Stimulated activated memory B cell treated with anti-CD40 and anti-IgM and Interleukin-4, amounts not matched to agents 10 μg/mL and 1 μg/mL and 100 μg/mL, for 72 hours (primary cell): ENCODE results near the gene TRIM31.

Source experiments
- ATAC-seq: fragments of 150-1000 bp; cut with Tn5 transposase; 2 replicates; pipeline ENCODE4 v1.10.0; 2021
- H3K27ac Mint-ChIP-seq: one replicate; pipeline ENCODE4 v1.8.0; 2022; ENCODE audit warnings: mild to moderate bottlenecking, mixed read lengths
- H3K27me3 Mint-ChIP-seq: one replicate; pipeline ENCODE4 v1.8.0; 2022; ENCODE audit warnings: mixed read lengths
- H3K36me3 Mint-ChIP-seq: one replicate; pipeline ENCODE4 v1.8.0; 2022; ENCODE audit warnings: mixed read lengths
- H3K4me1 Mint-ChIP-seq: one replicate; pipeline ENCODE4 v1.8.0; 2022; ENCODE audit warnings: mixed read lengths
- H3K4me3 Mint-ChIP-seq: one replicate; pipeline ENCODE4 v1.8.0; 2022; ENCODE audit warnings: mild to moderate bottlenecking, moderate library complexity, mixed read lengths
- H3K9me3 Mint-ChIP-seq: one replicate; pipeline ENCODE4 v1.8.0; 2022; ENCODE audit warnings: mixed read lengths

TRIM31 gene

GRCh38 chr6:30103872-30104179, 9.1 kb downstream of the TRIM31 start:
- H3K27ac Mint-ChIP-seq: peak overlapping the region; percentile 43
- peak overlapping the region; percentile 82 for H3K4me3 Mint-ChIP-seq
- no peaks in the 10 kb centered on the region for H3K36me3 Mint-ChIP-seq
- H3K27me3 Mint-ChIP-seq: peaks cover 58% of the 10 kb centered on the region
- H3K4me1 Mint-ChIP-seq: peaks cover 38% of the 10 kb centered on the region
- no peaks in the 10 kb centered on the region for H3K9me3 Mint-ChIP-seq
- ATAC-seq: no peak

GRCh38 chr6:30102970-30103871, 9.7 kb downstream of the TRIM31 start:
- H3K9me3 Mint-ChIP-seq: no peaks in the 10 kb centered on the region
- peaks cover 38% of the 10 kb centered on the region for H3K4me1 Mint-ChIP-seq
- peak overlapping the region; percentile 43 for H3K27ac Mint-ChIP-seq
- peak overlapping the region; percentile 82 for H3K4me3 Mint-ChIP-seq
- H3K27me3 Mint-ChIP-seq: peaks cover 58% of the 10 kb centered on the region
- ATAC-seq: peak; percentile 90
- H3K36me3 Mint-ChIP-seq: no peaks in the 10 kb centered on the region

- Mint-ChIP-seq H3K27me3 (peaks cover 58% of the 10 kb centered on the region), H3K4me3 (peak overlapping the region; percentile 82), H3K4me1 (peaks cover 44% of the 10 kb centered on the region), H3K9me3 (no peaks in the 10 kb centered on the region), H3K36me3 (no peaks in the 10 kb centered on the region), H3K27ac (peak overlapping the region; percentile 43)
- peak; percentile 24 for ATAC-seq
Measured at GRCh38 chr6:30102414-30102969, 10.4 kb downstream of the TRIM31 start.

- Mint-ChIP-seq H3K9me3 (no peaks in the 10 kb centered on the region), H3K4me3 (peak overlapping the region; percentile 71), H3K27ac (peak overlapping the region; percentile 33), H3K4me1 (peaks cover 49% of the 10 kb centered on the region), H3K36me3 (no peaks in the 10 kb centered on the region), H3K27me3 (peaks cover 60% of the 10 kb centered on the region)
- peak; percentile 73 for ATAC-seq
Measured at GRCh38 chr6:30101444-30102413, 11.2 kb downstream of the TRIM31 start.

GRCh38 chr6:30100585-30101443, 12.1 kb downstream of the TRIM31 start:
- Mint-ChIP-seq H3K36me3 (no peaks in the 10 kb centered on the region), H3K4me1 (peaks cover 49% of the 10 kb centered on the region), H3K27me3 (peaks cover 53% of the 10 kb centered on the region), H3K4me3 (peak overlapping the region; percentile 71), H3K27ac (no peak overlapping the region), H3K9me3 (no peaks in the 10 kb centered on the region)
- no peak for ATAC-seq

DNA sequence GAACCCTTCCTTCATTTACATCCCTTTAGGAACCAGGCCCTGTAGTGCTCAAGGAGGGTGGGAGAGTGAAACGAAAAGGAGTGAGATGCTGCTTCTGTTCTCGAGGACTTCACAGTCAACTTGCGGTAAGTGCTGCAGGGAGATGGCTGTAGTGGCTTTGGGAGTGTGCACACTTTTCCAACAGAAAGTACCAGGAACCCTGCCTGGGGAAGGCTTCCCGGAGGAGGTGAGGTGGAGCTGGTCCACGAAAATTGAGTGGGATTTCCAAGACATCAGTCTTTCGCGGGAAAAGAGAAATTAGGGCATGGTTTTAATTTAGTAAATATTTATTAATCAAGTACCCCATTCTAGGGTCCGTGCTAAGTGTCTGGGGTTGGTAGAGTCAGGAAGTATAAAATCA, 12.7 kb downstream of the TRIM31 start:
- Mint-ChIP-seq H3K9me3 (no peaks in the 10 kb centered on the region), H3K27ac (no peak overlapping the region), H3K4me1 (peaks cover 49% of the 10 kb centered on the region), H3K36me3 (no peaks in the 10 kb centered on the region), H3K27me3 (peaks cover 60% of the 10 kb centered on the region), H3K4me3 (peak overlapping the region; percentile 47)
- ATAC-seq: no peak

- Mint-ChIP-seq H3K27ac (no peak overlapping the region), H3K4me3 (no peak overlapping the region), H3K36me3 (no peaks in the 10 kb centered on the region), H3K27me3 (peaks cover 80% of the 10 kb centered on the region), H3K9me3 (no peaks in the 10 kb centered on the region), H3K4me1 (peaks cover 42% of the 10 kb centered on the region)
- no peak for ATAC-seq
Measured at GRCh38 chr6:30097902-30098768, 14.8 kb downstream of the TRIM31 start.

DNA sequence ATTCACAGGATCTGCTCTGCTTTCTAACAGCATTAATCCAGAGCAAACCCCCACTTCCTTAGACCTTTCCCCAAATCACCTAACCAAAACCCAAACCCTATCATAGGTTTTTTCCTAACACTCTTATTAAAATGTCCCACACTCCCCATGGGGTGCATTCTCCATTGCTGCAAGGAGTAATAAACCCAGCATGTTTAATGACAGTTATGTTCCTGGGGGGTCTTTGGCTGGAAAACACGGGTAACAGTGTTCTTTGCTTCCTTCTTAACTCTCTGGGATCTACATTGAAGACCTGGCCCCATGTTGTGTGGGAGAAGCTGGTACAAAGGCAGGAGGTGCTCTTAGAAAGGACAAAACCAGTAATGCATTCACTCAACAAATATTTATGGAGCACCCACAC, 16.1 kb downstream of the TRIM31 start:
- peaks cover 92% of the 10 kb centered on the region for H3K27me3 Mint-ChIP-seq
- no peak overlapping the region for H3K4me3 Mint-ChIP-seq
- peaks cover 29% of the 10 kb centered on the region for H3K4me1 Mint-ChIP-seq
- H3K36me3 Mint-ChIP-seq: no peaks in the 10 kb centered on the region
- no peaks in the 10 kb centered on the region for H3K9me3 Mint-ChIP-seq
- H3K27ac Mint-ChIP-seq: no peak overlapping the region
- ATAC-seq: no peak

GRCh38 chr6:30093951-30094661, 18.8 kb downstream of the TRIM31 start:
- Mint-ChIP-seq H3K4me3 (no peak overlapping the region), H3K9me3 (no peaks in the 10 kb centered on the region), H3K27me3 (peaks cover 92% of the 10 kb centered on the region), H3K36me3 (no peaks in the 10 kb centered on the region), H3K27ac (no peak overlapping the region), H3K4me1 (peaks cover 11% of the 10 kb centered on the region)
- ATAC-seq: no peak

GRCh38 chr6:30092852-30093543, 19.9 kb downstream of the TRIM31 start:
- no peak for ATAC-seq
- Mint-ChIP-seq H3K9me3 (no peaks in the 10 kb centered on the region), H3K27me3 (peaks cover 90% of the 10 kb centered on the region), H3K4me3 (no peak overlapping the region), H3K27ac (no peak overlapping the region), H3K36me3 (no peaks in the 10 kb centered on the region), H3K4me1 (peaks cover 10% of the 10 kb centered on the region)

DNA sequence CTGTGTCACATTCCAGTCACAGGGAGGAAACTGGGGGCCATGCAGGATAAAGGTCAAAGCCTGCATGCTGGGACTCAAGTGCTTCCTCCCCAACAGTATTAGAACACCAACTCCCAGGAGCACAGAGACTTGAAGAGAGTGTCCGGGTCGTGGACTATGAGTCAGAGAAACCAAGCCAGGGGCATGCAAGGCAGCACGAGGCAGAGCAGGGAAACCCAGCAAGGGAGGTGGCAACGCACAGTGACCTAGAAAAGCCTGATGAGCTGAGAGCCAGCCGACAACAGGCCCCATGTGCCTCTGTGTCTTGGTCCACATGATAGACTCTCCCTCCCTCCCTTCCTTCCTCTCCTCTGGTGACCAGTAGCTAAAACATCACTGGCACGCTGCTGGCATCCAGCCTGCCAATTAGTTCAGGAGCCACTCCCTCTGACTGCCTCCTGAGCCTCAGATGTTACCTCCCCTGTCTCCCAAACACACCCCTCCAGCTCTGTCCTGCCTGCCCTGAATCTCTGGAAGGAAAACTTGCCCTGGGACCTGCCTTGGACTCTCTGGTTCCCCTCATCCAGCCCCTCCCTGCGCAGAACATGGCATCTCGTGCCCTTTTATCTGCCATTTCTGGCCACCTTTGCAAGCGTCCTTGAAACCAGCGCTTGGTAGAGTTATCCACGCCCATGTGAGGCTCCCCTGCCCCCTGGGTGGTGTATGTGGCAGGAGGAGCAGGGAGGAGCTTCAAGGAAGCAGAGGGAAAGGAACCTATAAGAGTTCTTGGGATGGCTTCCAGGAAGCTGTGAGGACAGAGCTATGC, 21.1 kb downstream of the TRIM31 start:
- Mint-ChIP-seq H3K36me3 (no peaks in the 10 kb centered on the region), H3K27ac (no peak overlapping the region), H3K4me1 (no peaks in the 10 kb centered on the region), H3K27me3 (peaks cover 90% of the 10 kb centered on the region), H3K4me3 (no peak overlapping the region), H3K9me3 (no peaks in the 10 kb centered on the region)
- no peak for ATAC-seq

DNA sequence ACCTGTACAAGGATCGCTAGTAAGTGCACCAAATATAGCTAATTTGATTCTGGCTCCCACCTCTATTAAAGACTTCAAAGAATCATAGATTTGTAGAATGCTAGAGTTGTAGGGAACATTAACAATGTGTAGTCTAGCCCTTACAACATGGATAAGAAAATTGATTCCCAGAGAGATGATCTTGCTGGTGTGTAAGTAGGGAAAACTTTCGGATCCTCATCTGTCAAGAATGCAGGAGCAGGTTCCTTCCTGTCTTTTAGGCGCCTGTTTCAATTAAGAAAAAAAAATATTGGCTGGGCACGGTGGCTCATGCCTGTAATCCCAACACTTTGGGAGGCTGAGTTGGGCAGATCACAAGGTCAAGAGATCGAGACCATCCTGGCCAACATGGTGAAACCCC, 25.0 kb downstream of the TRIM31 start:
- Mint-ChIP-seq H3K27ac (no peak overlapping the region), H3K9me3 (no peaks in the 10 kb centered on the region), H3K4me3 (no peak overlapping the region), H3K4me1 (no peaks in the 10 kb centered on the region), H3K27me3 (peaks cover 79% of the 10 kb centered on the region), H3K36me3 (no peaks in the 10 kb centered on the region)
- no peak for ATAC-seq
